OCI-LY1 (cell line): ENCODE results near the gene BACH2.

ENCODE experiments used
- CTCF ChIP-seq: fragments of 200-600 bp; sonication (generic), shearing (Covaris generic); IDR thresholded peaks from 2 replicates; pipeline ENCODE4 v1.5.1; 2017; ENCODE audit warnings: mild to moderate bottlenecking, antibody characterized with exemption, low read length, moderate library complexity, mixed read lengths
- EZH2 ChIP-seq: fragments of 200-600 bp; sonication (generic), shearing (Covaris generic); IDR thresholded peaks from 2 replicates; pipeline ENCODE4 v1.8.0; 2017; ENCODE audit warnings: borderline replicate concordance, mixed run types, mild to moderate bottlenecking, antibody characterized with exemption, low read length, moderate library complexity, mixed read lengths

DNA sequence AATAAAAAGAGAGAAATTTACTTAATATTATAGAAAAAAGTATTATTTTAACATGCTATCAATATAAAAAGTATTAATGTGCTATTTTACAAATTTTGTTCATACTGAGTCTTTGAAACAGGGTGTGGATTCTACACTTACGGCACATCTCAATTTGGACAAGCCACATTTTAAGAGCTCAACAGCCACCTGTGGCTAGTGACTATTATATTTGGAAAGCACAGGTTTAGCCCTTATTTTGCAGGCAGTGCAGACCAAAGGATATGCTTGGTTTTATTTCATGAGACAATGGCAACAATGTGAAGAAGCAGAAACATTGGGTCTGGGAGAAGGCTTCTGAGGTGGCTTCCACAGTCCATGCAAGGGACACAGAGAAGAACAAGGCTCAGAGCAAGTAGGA, 74.6 kb downstream of the BACH2 start:
- TF ChIP-seq CTCF (no peak), EZH2 (no peak)
